Urinary bladder (tissue), 4 donors: ENCODE measurements around the gene CSNK1A1L. TPM values are rescaled to one million over a fixed set of nuclear protein-coding genes. Genes with fewer than 3 reads are reported as not detected.

Experiments used
- DNase-seq: peaks from one replicate; pipeline ENCODE4 v3.0.0-alpha.2; 2015; ENCODE audit errors: extremely low spot score
- H3K27ac ChIP-seq: one replicate; pipeline ENCODE4 v1.5.1; 2013; ENCODE audit warnings: low read depth, mild to moderate bottlenecking, moderate library complexity
- H3K36me3 ChIP-seq: one replicate; pipeline ENCODE4 v1.6.1; 2013; ENCODE audit warnings: mild to moderate bottlenecking, moderate library complexity; ENCODE audit not compliant: insufficient read depth
- H3K4me1 ChIP-seq: one replicate; pipeline ENCODE4 v1.6.1; 2013; ENCODE audit warnings: mild to moderate bottlenecking, moderate library complexity; ENCODE audit not compliant: insufficient read depth
- H3K4me3 ChIP-seq: one replicate; pipeline ENCODE4 v1.5.1; 2013; ENCODE audit warnings: low read depth, low read length
- WGBS: extraction: QIAGEN DNeasy Blood & Tissue Kit; methylation state at CpG from one replicate; pipeline ENCODE4 v1.1.7; 2013; 5-methylcytosine and 5-hydroxymethylcytosine counted together
- polyA plus RNA-seq: library from polyadenylated mRNA; stranded (reverse); fragments of 200-250 nt; gene quantifications from one replicate; pipeline ENCODE4 v1.2.3, GENCODE V29; 2013
- total RNA-seq: library from RNA; depleted of rRNA; stranded (reverse); fragments of >200 nt; gene quantifications from one replicate; pipeline ENCODE4 v1.2.3, GENCODE V29; 2014
- donor health status: healthy with polysubstance abuse.
- donor health status: healthy.

Gene CSNK1A1L
- total and polyA plus RNA-seq, 2 donors = not detected

GRCh38 chr13:37094840-37095239 is 10.6 kb downstream of the CSNK1A1L start:
- H3K4me1 ChIP-seq = no peaks in the 10 kb centered on the region

DNA sequence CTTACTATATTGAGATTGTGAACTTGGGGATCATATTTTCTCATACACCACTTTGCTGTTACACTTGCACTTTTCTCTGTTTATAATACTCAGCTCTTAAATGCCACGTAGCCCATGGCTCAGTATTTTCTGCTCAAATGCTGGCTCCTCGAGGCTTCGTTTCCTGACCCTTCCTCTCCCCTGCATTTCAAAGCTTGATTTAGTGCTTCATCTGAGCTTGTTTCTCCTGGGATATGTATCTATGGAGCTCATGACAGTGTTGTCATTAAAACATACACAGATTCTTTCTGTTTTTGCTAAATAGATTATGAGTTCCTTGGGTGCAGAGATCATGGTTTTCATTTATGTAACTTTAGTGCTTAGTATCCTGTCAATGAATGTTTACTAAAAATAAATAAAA is 11.4 kb downstream of the CSNK1A1L start:
- H3K27ac ChIP-seq = no peak overlapping the region
- no peaks in the 10 kb centered on the region for H3K36me3 ChIP-seq
- no peaks in the 10 kb centered on the region for H3K4me1 ChIP-seq
- 28% methylated on average over 3 of the region's 3 CpGs for WGBS
- no peak for DNase-seq
- H3K4me3 ChIP-seq = no peak overlapping the region

More at GRCh38 chr13:37094840-37095239, 10.6 kb downstream of the CSNK1A1L start:
- Histone ChIP-seq H3K4me3 (no peak overlapping the region), H3K27ac (no peak overlapping the region), H3K36me3 (no peaks in the 10 kb centered on the region)
- no peak for DNase-seq
- WGBS = 95% methylated on average over 4 of the region's 4 CpGs

DNA sequence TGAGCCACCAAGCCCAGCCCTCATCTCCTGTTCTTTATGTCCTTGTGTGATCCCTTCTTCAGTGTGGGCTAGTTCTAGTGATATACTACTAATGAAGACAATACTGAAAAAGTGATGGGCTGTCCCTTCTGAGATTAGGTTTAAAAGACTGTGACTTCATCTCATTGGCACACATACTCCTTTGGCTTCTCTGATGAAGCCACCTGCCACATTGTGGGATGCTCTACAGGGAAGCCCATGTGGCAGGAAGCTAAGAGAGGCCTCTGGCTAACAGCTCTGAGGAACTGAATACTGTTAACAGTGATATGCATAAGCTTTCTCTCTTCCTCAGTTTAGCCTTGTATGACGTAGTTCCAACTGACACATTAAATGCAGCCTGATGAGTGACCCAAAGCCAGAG is 13.6 kb downstream of the CSNK1A1L start:
- DNase-seq = no peak
- 82% methylated on average over 1 of the region's 1 CpG for WGBS
- Histone ChIP-seq H3K36me3 (no peaks in the 10 kb centered on the region), H3K27ac (no peak overlapping the region), H3K4me3 (no peak overlapping the region), H3K4me1 (no peaks in the 10 kb centered on the region)

- WGBS = 93% methylated on average over 2 of the region's 2 CpGs
- Histone ChIP-seq H3K4me3 (no peak overlapping the region), H3K4me1 (no peaks in the 10 kb centered on the region), H3K36me3 (no peaks in the 10 kb centered on the region), H3K27ac (no peak overlapping the region)
- DNase-seq = no peak
Measured at GRCh38 chr13:37090912-37091311, 14.6 kb downstream of the CSNK1A1L start.

- no peaks in the 10 kb centered on the region for H3K4me1 ChIP-seq
- WGBS = 97% methylated on average over 3 of the region's 3 CpGs
- no peak for DNase-seq
- H3K4me3 ChIP-seq = no peak overlapping the region
- H3K36me3 ChIP-seq = no peaks in the 10 kb centered on the region
- H3K27ac ChIP-seq = no peak overlapping the region
Measured at GRCh38 chr13:37089495-37089894, 16.0 kb downstream of the CSNK1A1L start.

GRCh38 chr13:37087486-37087885 is 18.0 kb downstream of the CSNK1A1L start:
- Histone ChIP-seq H3K36me3 (no peaks in the 10 kb centered on the region), H3K27ac (no peak overlapping the region), H3K4me3 (no peak overlapping the region), H3K4me1 (no peaks in the 10 kb centered on the region)
- no peak for DNase-seq
- WGBS = 84% methylated on average over 2 of the region's 2 CpGs

- Histone ChIP-seq H3K36me3 (no peaks in the 10 kb centered on the region), H3K4me3 (no peak overlapping the region), H3K27ac (no peak overlapping the region), H3K4me1 (no peaks in the 10 kb centered on the region)
- DNase-seq = no peak
- WGBS = 56% methylated on average over 2 of the region's 2 CpGs
Measured at GRCh38 chr13:37085606-37086005, 19.9 kb downstream of the CSNK1A1L start.

DNA sequence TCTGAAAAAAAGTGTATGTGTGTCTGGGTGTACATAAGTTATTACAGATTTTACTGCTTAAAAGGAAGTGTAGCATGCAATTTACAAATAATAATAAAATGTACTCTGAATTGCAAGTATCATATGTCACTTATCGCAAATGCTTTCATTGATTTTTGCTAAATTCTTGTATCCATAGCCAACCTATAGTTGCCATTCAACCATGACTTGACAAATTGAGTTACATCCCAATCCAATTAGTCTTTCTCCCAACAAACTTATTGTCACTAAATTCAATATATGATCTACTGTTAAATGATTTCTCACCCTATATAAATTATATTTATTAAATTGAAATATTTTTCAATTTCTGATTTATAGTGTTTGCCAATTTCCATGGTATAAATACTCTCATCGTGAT is 28.6 kb downstream of the CSNK1A1L start:
- 98% methylated on average over 2 of the region's 2 CpGs for WGBS
- Histone ChIP-seq H3K4me1 (no peaks in the 10 kb centered on the region), H3K27ac (no peak overlapping the region), H3K36me3 (no peaks in the 10 kb centered on the region), H3K4me3 (no peak overlapping the region)
- DNase-seq = no peak

DNA sequence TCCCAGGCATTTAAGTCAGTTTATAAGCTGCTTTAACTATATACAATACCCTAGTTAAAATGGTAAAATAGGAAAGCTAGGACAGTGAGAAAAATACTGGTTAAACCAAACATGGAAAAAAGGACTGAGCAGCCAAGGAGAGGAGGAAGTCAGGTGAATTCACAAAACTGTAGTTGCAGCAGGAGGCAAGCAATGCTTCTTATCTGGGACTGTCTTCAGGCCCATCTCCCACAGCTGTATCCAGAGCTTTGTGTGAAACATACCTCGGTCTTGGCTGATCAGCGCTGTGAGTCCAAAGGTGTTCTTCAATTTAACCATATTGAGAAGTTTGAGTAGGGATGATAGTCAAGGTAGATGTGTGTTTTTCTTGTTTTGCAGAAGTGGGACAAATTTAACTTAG is 30.3 kb downstream of the CSNK1A1L start:
- no peak for DNase-seq
- Histone ChIP-seq H3K4me1 (no peaks in the 10 kb centered on the region), H3K27ac (no peak overlapping the region), H3K4me3 (no peak overlapping the region), H3K36me3 (no peaks in the 10 kb centered on the region)
- 69% methylated on average over 2 of the region's 2 CpGs for WGBS

DNA sequence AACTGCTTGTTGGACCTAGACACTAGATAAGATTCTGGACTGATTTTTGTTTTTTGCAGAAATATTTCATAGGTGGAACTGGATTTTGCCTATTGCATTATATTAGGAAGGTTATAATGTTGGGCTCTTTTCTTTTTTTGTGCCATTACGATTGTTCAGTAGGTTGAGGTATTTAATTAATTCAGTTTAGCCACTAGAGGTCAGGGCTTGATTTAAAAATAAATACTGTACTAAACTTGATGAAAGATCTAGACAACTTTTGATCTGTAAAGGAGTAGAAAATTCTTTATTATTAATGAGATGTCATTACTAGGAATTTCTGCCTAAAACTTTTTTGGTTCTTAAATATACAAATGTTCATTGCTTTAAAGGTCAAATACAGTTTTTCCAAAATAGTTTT is 30.8 kb downstream of the CSNK1A1L start:
- WGBS = 11% methylated on average over 1 of the region's 1 CpG
- DNase-seq = no peak
- no peaks in the 10 kb centered on the region for H3K4me1 ChIP-seq

GRCh38 chr13:37072024-37072423 is 33.4 kb downstream of the CSNK1A1L start:
- Histone ChIP-seq H3K4me1 (no peaks in the 10 kb centered on the region), H3K36me3 (no peaks in the 10 kb centered on the region), H3K4me3 (no peak overlapping the region), H3K27ac (no peak overlapping the region)
- WGBS = 52% methylated on average over 4 of the region's 4 CpGs
- no peak for DNase-seq

More for the DNA sequence above, 30.8 kb downstream of the CSNK1A1L start:
- Histone ChIP-seq H3K4me3 (no peak overlapping the region), H3K36me3 (no peaks in the 10 kb centered on the region), H3K27ac (no peak overlapping the region)

DNA sequence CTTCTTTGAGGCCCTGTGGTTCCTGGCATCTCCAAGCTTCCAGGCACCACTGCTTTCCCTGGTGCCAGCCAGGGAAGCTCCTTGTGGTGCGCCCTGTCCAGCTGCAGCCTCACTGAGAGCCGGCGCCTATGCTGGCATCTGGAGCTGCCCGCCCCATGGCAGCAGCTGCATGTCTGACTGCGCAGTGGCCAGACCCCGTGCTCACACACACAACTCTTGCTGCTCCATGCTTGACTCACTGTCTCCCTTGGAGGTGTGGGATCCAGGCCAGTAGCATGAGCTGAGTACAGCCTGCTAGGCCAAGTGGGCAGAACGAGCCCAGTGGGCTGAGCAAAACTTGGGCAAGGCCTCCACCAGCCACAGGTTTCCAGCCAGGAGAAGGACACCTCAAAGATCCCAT is 34.5 kb downstream of the CSNK1A1L start:
- H3K36me3 ChIP-seq = no peaks in the 10 kb centered on the region
- no peak overlapping the region for H3K27ac ChIP-seq
- H3K4me3 ChIP-seq = no peak overlapping the region
- H3K4me1 ChIP-seq = no peaks in the 10 kb centered on the region
- WGBS = 93% methylated on average over 7 of the region's 7 CpGs
- DNase-seq = no peak

GRCh38 chr13:37070145-37070695 is 35.2 kb downstream of the CSNK1A1L start:
- H3K4me1 ChIP-seq = no peaks in the 10 kb centered on the region
- no peak for DNase-seq
- H3K27ac ChIP-seq = no peak overlapping the region
- H3K4me3 ChIP-seq = no peak overlapping the region
- WGBS = 88% methylated on average over 9 of the region's 9 CpGs
- no peaks in the 10 kb centered on the region for H3K36me3 ChIP-seq

DNA sequence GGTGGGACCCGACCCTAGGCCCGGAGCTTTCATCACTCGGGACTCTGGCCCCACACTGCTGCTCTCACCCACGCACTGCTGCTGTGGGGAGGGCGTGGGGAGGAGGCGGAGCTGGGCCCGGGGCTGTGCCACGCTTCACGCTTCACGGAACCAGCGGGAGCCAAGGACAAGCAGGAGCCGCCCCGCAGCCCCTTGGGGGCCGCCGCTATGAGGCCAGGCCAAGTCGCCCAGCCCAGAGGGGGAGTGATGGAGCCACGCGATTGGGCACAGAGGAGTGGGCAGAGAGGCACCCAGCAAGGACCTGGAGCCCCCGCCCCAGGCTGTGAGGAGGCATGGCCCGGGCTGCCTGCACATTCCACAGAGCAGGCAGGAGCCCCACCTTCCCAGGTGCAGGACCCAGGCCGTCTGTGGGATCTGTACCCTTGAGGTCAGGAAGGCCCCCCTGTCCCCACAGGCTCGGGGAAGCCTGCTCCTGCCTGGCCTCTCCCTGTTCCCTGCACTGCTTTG is 35.8 kb downstream of the CSNK1A1L start:
- 89% methylated on average over 22 of the region's 22 CpGs for WGBS
- DNase-seq = no peak
- no peaks in the 10 kb centered on the region for H3K4me1 ChIP-seq
- no peak overlapping the region for H3K4me3 ChIP-seq
- no peaks in the 10 kb centered on the region for H3K36me3 ChIP-seq
- H3K27ac ChIP-seq = no peak overlapping the region

DNA sequence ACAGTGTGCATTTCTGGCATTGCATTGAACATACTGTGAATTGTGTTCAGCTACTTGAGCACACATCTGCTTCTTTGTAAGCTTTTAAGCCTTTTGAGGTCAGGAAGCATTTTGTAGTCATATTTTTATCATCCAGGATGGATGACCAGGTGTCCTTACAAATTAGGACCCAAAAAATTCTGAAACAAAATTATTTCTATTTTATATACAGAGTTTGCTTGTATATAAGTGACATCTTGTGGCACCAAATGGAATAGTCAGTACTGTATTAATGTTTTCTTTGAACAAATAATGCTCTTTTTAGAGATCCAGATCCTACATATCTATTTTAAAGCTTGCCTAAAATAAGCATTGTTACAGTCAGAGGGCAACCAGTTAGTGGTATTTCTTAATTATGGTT is 36.5 kb downstream of the CSNK1A1L start:
- Histone ChIP-seq H3K27ac (no peak overlapping the region), H3K4me3 (no peak overlapping the region), H3K4me1 (no peaks in the 10 kb centered on the region), H3K36me3 (no peaks in the 10 kb centered on the region)
- no peak for DNase-seq
